H9 (cell line): ENCODE data around the gene RASA3. TPM values are rescaled to one million over a fixed set of nuclear protein-coding genes. Genes with fewer than 3 reads are reported as not detected.

Experiments used
- DNase-seq: peaks from one replicate; pipeline ENCODE4 v3.0.0-alpha.2; 2017
- H2AFZ ChIP-seq: one replicate; pipeline ENCODE4 v1.6.1; 2013; ENCODE audit warnings: mild to moderate bottlenecking, low read length, control low read depth, moderate library complexity
- H2AK5ac ChIP-seq: 2 replicates; pipeline ENCODE4 v1.6.1; 2013; ENCODE audit warnings: low read length, control low read depth, mixed read lengths; ENCODE audit not compliant: insufficient read length
- H2BK120ac ChIP-seq: one replicate; pipeline ENCODE4 v1.6.1; 2013; ENCODE audit warnings: low read depth, mild to moderate bottlenecking, low read length, control low read depth, inconsistent platforms; ENCODE audit not compliant: poor library complexity, severe bottlenecking
- H2BK12ac ChIP-seq: 2 replicates; pipeline ENCODE4 v1.6.1; 2013; ENCODE audit warnings: low read length, control low read depth, mixed read lengths, low read depth; ENCODE audit not compliant: insufficient read length
- H2BK15ac ChIP-seq: 2 replicates; pipeline ENCODE4 v1.6.1; 2013; ENCODE audit warnings: low read depth, low read length, control low read depth
- H2BK20ac ChIP-seq: one replicate; pipeline ENCODE4 v1.6.1; 2013; ENCODE audit warnings: low read depth, mild to moderate bottlenecking, low read length, control low read depth, inconsistent platforms; ENCODE audit not compliant: poor library complexity, severe bottlenecking
- H2BK5ac ChIP-seq: 2 replicates; pipeline ENCODE4 v1.6.1; 2013; ENCODE audit warnings: low read length, control low read depth, mixed read lengths; ENCODE audit not compliant: insufficient read length
- H3K14ac ChIP-seq: 2 replicates; pipeline ENCODE4 v1.6.1; 2013; ENCODE audit warnings: low read length, control low read depth; ENCODE audit not compliant: insufficient read depth
- H3K18ac ChIP-seq: 2 replicates; pipeline ENCODE4 v1.6.1; 2013; ENCODE audit warnings: low read depth, mild to moderate bottlenecking, mixed read lengths, low read length, control low read depth; ENCODE audit not compliant: insufficient read length
- H3K23ac ChIP-seq: 2 replicates; pipeline ENCODE4 v1.6.1; 2013; ENCODE audit warnings: low read length, control low read depth, mixed read lengths, low read depth; ENCODE audit not compliant: insufficient read length
- H3K23me2 ChIP-seq: 2 replicates; pipeline ENCODE4 v1.6.1; 2013; ENCODE audit warnings: low read depth, mild to moderate bottlenecking, mixed read lengths, low read length, control low read depth; ENCODE audit not compliant: insufficient read length, poor library complexity, severe bottlenecking
- H3K27ac ChIP-seq: 2 replicates; pipeline ENCODE4 v1.5.1; 2013; ENCODE audit warnings: low read length, control low read depth, mixed read lengths, low read depth; ENCODE audit not compliant: insufficient read length
- H3K27me3 ChIP-seq: 2 replicates; pipeline ENCODE4 v1.6.1; 2013; ENCODE audit warnings: low read length, control low read depth, inconsistent platforms; ENCODE audit not compliant: insufficient read depth
- H3K4ac ChIP-seq: 2 replicates; pipeline ENCODE4 v1.6.1; 2013; ENCODE audit warnings: low read depth, mild to moderate bottlenecking, control low read depth, inconsistent platforms, low read length, moderate library complexity
- H3K4me1 ChIP-seq: 2 replicates; pipeline ENCODE4 v1.6.1; 2013; ENCODE audit warnings: low read length, control low read depth, inconsistent platforms; ENCODE audit not compliant: insufficient read depth
- H3K4me2 ChIP-seq: 2 replicates; pipeline ENCODE4 v1.6.1; 2013; ENCODE audit warnings: low read length, control low read depth, mixed read lengths; ENCODE audit not compliant: insufficient read length, insufficient read depth
- H3K56ac ChIP-seq: 2 replicates; pipeline ENCODE4 v1.6.1; 2013; ENCODE audit warnings: low read depth, mild to moderate bottlenecking, mixed read lengths, low read length, control low read depth; ENCODE audit not compliant: insufficient read length
- H3K79me1 ChIP-seq: 2 replicates; pipeline ENCODE4 v1.6.1; 2013; ENCODE audit warnings: low read depth, mild to moderate bottlenecking, moderate library complexity, low read length, control low read depth, inconsistent platforms; ENCODE audit not compliant: insufficient read depth, poor library complexity, severe bottlenecking
- H3K79me2 ChIP-seq: 2 replicates; pipeline ENCODE4 v1.6.1; 2013; ENCODE audit warnings: low read length, control low read depth, inconsistent platforms; ENCODE audit not compliant: insufficient read depth
- H3K9ac ChIP-seq: 2 replicates; pipeline ENCODE4 v1.6.1; 2013; ENCODE audit warnings: low read length, control low read depth, mixed read lengths; ENCODE audit not compliant: insufficient read length; ENCODE audit errors: extremely low read depth
- H3K9me3 ChIP-seq: one replicate; pipeline ENCODE4 v1.6.1; 2013; ENCODE audit warnings: low read depth, low read length, inconsistent platforms; ENCODE audit not compliant: control insufficient read depth
- H3T11ph ChIP-seq: one replicate; pipeline ENCODE4 v1.6.1; 2013; ENCODE audit warnings: mild to moderate bottlenecking, low read length, control low read depth, inconsistent platforms
- H4K20me1 ChIP-seq: one replicate; pipeline ENCODE4 v1.6.1; 2013; ENCODE audit not compliant: control insufficient read depth, insufficient read length, insufficient read depth
- H4K5ac ChIP-seq: 2 replicates; pipeline ENCODE4 v1.6.1; 2013; ENCODE audit warnings: low read depth, mild to moderate bottlenecking, mixed read lengths, low read length, control low read depth; ENCODE audit not compliant: insufficient read length
- H4K8ac ChIP-seq: replicated peaks from 2 replicates; pipeline ENCODE4 v1.6.1; 2013; ENCODE audit warnings: low read length, control low read depth, mixed read lengths, low read depth; ENCODE audit not compliant: insufficient read length
- H4K91ac ChIP-seq: 2 replicates; pipeline ENCODE4 v1.6.1; 2013; ENCODE audit warnings: low read depth, mild to moderate bottlenecking, moderate library complexity, mixed read lengths, low read length, control low read depth; ENCODE audit not compliant: insufficient read length
- H3K27ac Mint-ChIP-seq, 3 experiments: 2 replicates in 2 of 3; 3 replicates in 1 of 3; pipeline ENCODE4 v1.8.0; 2020 to 2021; ENCODE audit warnings: mixed read lengths in 3 of 3, mild to moderate bottlenecking in 1 of 3, moderate library complexity in 1 of 3
- H3K27me3 Mint-ChIP-seq: 2 replicates; pipeline ENCODE4 v1.8.0; 2021; ENCODE audit warnings: low read depth, mild to moderate bottlenecking, moderate library complexity, mixed read lengths
- H3K36me3 Mint-ChIP-seq, 3 experiments: 2 replicates in 2 of 3; 3 replicates in 1 of 3; pipeline ENCODE4 v1.8.0; 2020 to 2021; ENCODE audit warnings: low read depth in 3 of 3, mixed read lengths in 3 of 3; ENCODE audit not compliant: insufficient read depth in 1 of 3
- H3K4me1 Mint-ChIP-seq, 2 experiments: 2 replicates each; pipeline ENCODE4 v1.8.0; 2020; ENCODE audit warnings: mixed read lengths in 2 of 2
- H3K4me3 Mint-ChIP-seq, 2 experiments: 2 replicates in 1 of 2; 3 replicates in 1 of 2; pipeline ENCODE4 v1.8.0; 2020 to 2021; ENCODE audit warnings: mild to moderate bottlenecking in 2 of 2, mixed read lengths in 2 of 2, moderate library complexity in 1 of 2
- H3K9me3 Mint-ChIP-seq, 2 experiments: 2 replicates in 1 of 2; 3 replicates in 1 of 2; pipeline ENCODE4 v1.8.0; 2020; ENCODE audit warnings: mild to moderate bottlenecking in 2 of 2, mixed read lengths in 2 of 2, moderate library complexity in 1 of 2
- WGBS: extraction: QIAGEN DNeasy Blood & Tissue Kit; methylation state at CpG from one replicate; pipeline ENCODE4 v1.1.7; 2013; ENCODE audit warnings: missing lambda C conversion rate, low lambda C conversion rate, mixed read lengths; ENCODE audit not compliant: insufficient read length; ENCODE audit errors: extremely low coverage; 5-methylcytosine and 5-hydroxymethylcytosine counted together
- total RNA-seq: library from RNA; stranded (reverse); gene quantifications from 2 replicates; pipeline ENCODE4 v1.2.1, GENCODE V29; 2021
- TF ChIP-seq, protein P1 (sequence below): fragments of 200-600 bp; sonication (generic); conservative IDR thresholded peaks from 3 replicates; pipeline ENCODE4 v1.8.0; 2021; ENCODE audit warnings: antibody characterized with exemption, mild to moderate bottlenecking

Gene RASA3
- total RNA-seq, 1 experiment from 2014 or later = 12.3 TPM

DNA sequence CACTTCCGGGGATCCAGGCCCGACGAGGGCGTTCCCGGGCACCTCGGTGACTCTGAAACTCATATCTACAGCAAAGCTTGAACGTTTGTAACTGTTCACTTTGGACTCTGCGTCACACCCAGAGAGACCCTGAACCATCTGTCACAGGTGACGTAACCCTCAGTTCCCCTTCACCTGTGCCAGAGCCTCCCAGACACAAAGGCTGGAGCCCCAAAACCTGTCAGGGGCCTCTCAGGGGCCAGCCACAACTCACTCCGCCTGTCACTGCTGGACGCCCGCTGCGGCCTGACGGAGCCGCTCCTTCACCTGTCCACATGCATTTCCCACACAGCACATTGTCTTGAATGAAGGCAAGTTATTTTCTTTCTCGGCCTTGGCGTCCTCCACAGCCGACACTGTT is 8.0 kb downstream of the RASA3 start:
- Histone ChIP-seq H3K9me3 (no peaks in the 10 kb centered on the region), H4K8ac (no peak overlapping the region), H3K79me2 (peaks cover 7% of the 10 kb centered on the region; the same call in 1 of the 2 replicates), H3K23ac (no peak overlapping the region), H3K9ac (no peak overlapping the region), H3K14ac (no peak overlapping the region), H3T11ph (no peak overlapping the region), H3K18ac (no peak overlapping the region), H3K56ac (no peak overlapping the region), H2BK12ac (no peak overlapping the region), H3K23me2 (no peaks in the 10 kb centered on the region), H4K91ac (no peak overlapping the region), H3K27me3 (no peaks in the 10 kb centered on the region), H2AK5ac (no peak overlapping the region), H2BK5ac (no peak overlapping the region), H3K79me1 (no peaks in the 10 kb centered on the region), H2BK120ac (no peak overlapping the region), H3K4me1 (peaks cover 5% of the 10 kb centered on the region; the same call in 1 of the 2 replicates), H2BK15ac (no peak overlapping the region), H4K20me1 (no peaks in the 10 kb centered on the region), H2BK20ac (no peak overlapping the region), H4K5ac (no peak overlapping the region), H3K27ac (no peak overlapping the region), H3K4me2 (no peak overlapping the region), H2AFZ (no peak overlapping the region), H3K4ac (no peak overlapping the region)
- Mint-ChIP-seq H3K9me3 (no peaks in the 10 kb centered on the region), H3K27ac (no peak overlapping the region), H3K36me3 (no peaks in the 10 kb centered on the region; a peak in 1 of 7 replicates), H3K27me3 (peaks cover under 1% of the 10 kb centered on the region), H3K4me1 (peaks cover 37 to 38% of the 10 kb centered on the region in 2 experiments), H3K4me3 (no peak overlapping the region)
- DNase-seq = no peak
- TF ChIP-seq, protein P1, sequence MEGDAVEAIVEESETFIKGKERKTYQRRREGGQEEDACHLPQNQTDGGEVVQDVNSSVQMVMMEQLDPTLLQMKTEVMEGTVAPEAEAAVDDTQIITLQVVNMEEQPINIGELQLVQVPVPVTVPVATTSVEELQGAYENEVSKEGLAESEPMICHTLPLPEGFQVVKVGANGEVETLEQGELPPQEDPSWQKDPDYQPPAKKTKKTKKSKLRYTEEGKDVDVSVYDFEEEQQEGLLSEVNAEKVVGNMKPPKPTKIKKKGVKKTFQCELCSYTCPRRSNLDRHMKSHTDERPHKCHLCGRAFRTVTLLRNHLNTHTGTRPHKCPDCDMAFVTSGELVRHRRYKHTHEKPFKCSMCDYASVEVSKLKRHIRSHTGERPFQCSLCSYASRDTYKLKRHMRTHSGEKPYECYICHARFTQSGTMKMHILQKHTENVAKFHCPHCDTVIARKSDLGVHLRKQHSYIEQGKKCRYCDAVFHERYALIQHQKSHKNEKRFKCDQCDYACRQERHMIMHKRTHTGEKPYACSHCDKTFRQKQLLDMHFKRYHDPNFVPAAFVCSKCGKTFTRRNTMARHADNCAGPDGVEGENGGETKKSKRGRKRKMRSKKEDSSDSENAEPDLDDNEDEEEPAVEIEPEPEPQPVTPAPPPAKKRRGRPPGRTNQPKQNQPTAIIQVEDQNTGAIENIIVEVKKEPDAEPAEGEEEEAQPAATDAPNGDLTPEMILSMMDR = no peak
- no CpG with 5 or more reads among the region's 18 CpGs for WGBS
